Hepatocyte (in vitro differentiated cells): Measurements from ENCODE around the gene CHRNA4.

Experiments
- EZH2 ChIP-seq: fragments of 200-600 bp; sonication (generic); IDR thresholded peaks from 2 replicates; pipeline ENCODE4 v1.6.1; 2016; ENCODE audit warnings: antibody characterized with exemption, mild to moderate bottlenecking, borderline replicate concordance
- TF ChIP-seq, protein P1 (sequence below): fragments of 200-600 bp; sonication (generic); IDR thresholded peaks from 2 replicates; pipeline ENCODE4 v1.5.1; 2016; ENCODE audit warnings: antibody characterized with exemption, mild to moderate bottlenecking; ENCODE audit not compliant: poor library complexity

DNA sequence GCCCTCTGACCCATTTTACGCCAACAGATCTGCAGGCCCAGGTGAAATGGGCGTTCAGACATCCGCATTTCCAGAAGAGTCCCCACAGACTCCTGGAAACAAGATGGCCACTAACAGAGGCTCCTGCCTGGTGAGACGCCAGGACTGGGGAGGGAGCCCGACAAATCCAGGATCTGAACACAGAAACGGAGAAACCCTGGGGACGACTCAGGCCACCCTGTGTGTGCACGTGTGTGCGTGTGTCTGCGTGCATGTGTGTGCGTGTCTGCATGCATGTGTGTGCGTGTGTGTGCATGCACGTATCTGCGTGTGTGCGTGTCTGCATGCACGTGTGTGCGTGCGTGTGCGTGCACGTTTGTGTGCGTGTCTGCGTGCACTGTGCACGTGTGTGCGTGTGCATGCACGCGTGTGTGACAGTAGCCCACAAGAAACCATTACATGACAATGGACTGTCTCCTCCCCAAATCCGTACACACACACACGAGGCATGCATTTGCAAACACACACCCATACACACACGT is 24.9 kb downstream of the CHRNA4 start:
- no peak for TF ChIP-seq EZH2
- TF ChIP-seq, protein P1, sequence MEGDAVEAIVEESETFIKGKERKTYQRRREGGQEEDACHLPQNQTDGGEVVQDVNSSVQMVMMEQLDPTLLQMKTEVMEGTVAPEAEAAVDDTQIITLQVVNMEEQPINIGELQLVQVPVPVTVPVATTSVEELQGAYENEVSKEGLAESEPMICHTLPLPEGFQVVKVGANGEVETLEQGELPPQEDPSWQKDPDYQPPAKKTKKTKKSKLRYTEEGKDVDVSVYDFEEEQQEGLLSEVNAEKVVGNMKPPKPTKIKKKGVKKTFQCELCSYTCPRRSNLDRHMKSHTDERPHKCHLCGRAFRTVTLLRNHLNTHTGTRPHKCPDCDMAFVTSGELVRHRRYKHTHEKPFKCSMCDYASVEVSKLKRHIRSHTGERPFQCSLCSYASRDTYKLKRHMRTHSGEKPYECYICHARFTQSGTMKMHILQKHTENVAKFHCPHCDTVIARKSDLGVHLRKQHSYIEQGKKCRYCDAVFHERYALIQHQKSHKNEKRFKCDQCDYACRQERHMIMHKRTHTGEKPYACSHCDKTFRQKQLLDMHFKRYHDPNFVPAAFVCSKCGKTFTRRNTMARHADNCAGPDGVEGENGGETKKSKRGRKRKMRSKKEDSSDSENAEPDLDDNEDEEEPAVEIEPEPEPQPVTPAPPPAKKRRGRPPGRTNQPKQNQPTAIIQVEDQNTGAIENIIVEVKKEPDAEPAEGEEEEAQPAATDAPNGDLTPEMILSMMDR: no peak
